ENCODE data around the gene GPR55. TPM values are rescaled to one million over a fixed set of nuclear protein-coding genes. Genes with fewer than 3 reads are reported as not detected.

Gene GPR55
- total and polyA plus RNA-seq, 5 donors from 2014 or later, result 1.6 to 24.4 (median 4.5) TPM

- Histone ChIP-seq H3K4me1 (ENCODE audit: control insufficient read depth, insufficient read depth, low read length, poor library complexity, severe bottlenecking) (peaks cover 46% of the 10 kb centered on the region), H3K36me3 (ENCODE audit: control insufficient read depth, insufficient read depth, low read length) (no peaks in the 10 kb centered on the region), H3K27ac (ENCODE audit: insufficient read depth, low read length, poor library complexity, severe bottlenecking) (peak overlapping the region; percentile 57), H3K27me3 (ENCODE audit: control insufficient read depth, insufficient read depth, low read length) (no peaks in the 10 kb centered on the region), H3K9me3 (ENCODE audit: control insufficient read depth in 2 of 2, low read length in 2 of 2) (no peaks in the 10 kb centered on the region), H3K4me3 (ENCODE audit: low read depth, low read length) (no peak overlapping the region)
- DNase-seq (no peak), ATAC-seq (ENCODE audit: low read depth in 2 of 2) (no peak)
- Mint-ChIP-seq H3K4me3 (peak overlapping the region; percentile 87 to 94 (median 90)), H3K27ac (peak overlapping the region; percentile 51 to 86 (median 78)), H3K27me3 (peaks cover 29% of the 10 kb centered on the region), H3K4me1 (peaks cover 5 to 67% (median 23%) of the 10 kb centered on the region in 4 donors), H3K36me3 (no peaks in the 10 kb centered on the region), H3K9me3 (peaks cover 0 to 2% (median 0%) of the 10 kb centered on the region in 7 donors)
These were observed 59.0 kb downstream of the GPR55 start for GRCh38 chr2:230865766-230866755.

GRCh38 chr2:230865307-230865765 is 59.7 kb downstream of the GPR55 start:
- peaks cover 0 to 2% (median 0%) of the 10 kb centered on the region in 7 donors for H3K9me3 Mint-ChIP-seq
- peak overlapping the region; percentile 86 to 91 (median 88) for H3K4me3 Mint-ChIP-seq
- ATAC-seq (ENCODE audit: low read depth in 2 of 2) (no peak), DNase-seq (no peak)
- no peaks in the 10 kb centered on the region for H3K9me3 ChIP-seq (ENCODE audit: control insufficient read depth in 2 of 2, low read length in 2 of 2)
- H3K36me3 ChIP-seq (ENCODE audit: control insufficient read depth, insufficient read depth, low read length), result no peaks in the 10 kb centered on the region
- peak overlapping the region in 2 of 3 donors; percentile 46 to 71 for H3K27ac Mint-ChIP-seq
- peaks cover 31% of the 10 kb centered on the region for H3K27me3 Mint-ChIP-seq
- peaks cover 46% of the 10 kb centered on the region for H3K4me1 ChIP-seq (ENCODE audit: control insufficient read depth, insufficient read depth, low read length, poor library complexity, severe bottlenecking)
- H3K27ac ChIP-seq (ENCODE audit: insufficient read depth, low read length, poor library complexity, severe bottlenecking), result peak overlapping the region; percentile 57
- H3K4me3 ChIP-seq (ENCODE audit: low read depth, low read length), result peak overlapping the region; percentile 57
- peaks cover 5 to 68% (median 26%) of the 10 kb centered on the region in 4 donors for H3K4me1 Mint-ChIP-seq
- no peaks in the 10 kb centered on the region for H3K27me3 ChIP-seq (ENCODE audit: control insufficient read depth, insufficient read depth, low read length)
- no peaks in the 10 kb centered on the region for H3K36me3 Mint-ChIP-seq

DNA sequence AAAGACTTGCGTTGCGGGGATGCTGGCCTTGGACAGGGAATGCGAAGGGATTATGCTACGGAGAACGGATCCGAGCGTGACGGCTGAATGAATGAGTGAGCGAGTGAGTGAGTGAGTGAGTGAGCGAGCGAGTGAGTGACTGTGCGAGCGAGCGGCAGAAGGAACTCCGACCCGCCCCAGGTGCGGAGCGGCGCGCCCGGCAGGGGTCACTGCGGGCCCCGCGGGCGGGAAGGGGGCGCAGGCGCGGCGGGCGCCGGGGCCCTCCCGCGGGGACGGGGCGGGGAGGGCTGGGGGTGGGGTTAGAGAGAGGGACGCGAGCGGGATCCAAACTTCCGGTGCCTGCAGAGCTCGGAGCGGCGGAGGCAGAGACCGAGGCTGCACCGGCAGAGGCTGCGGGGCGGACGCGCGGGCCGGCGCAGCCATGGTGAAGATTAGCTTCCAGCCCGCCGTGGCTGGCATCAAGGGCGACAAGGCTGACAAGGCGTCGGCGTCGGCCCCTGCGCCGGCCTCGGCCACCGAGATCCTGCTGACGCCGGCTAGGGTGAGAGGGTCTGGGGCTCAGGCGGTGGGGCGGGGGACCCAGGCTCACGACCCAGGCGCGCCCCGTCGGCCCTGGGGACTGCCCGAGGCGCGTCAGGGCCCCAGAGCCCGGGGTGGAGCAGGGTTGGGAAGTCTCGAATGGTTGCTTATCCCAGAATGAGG is 60.3 kb downstream of the GPR55 start, which contains the start of gene ITM2C:
Gene ITM2C, plus strand, starts transcription at position 338 of the 702 bp plus-strand sequence. Its CDS starts 84 bp downstream, at position 422.
- H3K27me3 ChIP-seq (ENCODE audit: control insufficient read depth, insufficient read depth, low read length), result no peaks in the 10 kb centered on the region
- Mint-ChIP-seq H3K9me3 (peaks cover 0 to 2% (median 0%) of the 10 kb centered on the region in 7 donors), H3K4me3 (peak within 1 kb of the TSS; percentile 87 to 94 (median 92)), H3K27ac (peak within 1 kb of the TSS; percentile 47 to 96 (median 93)), H3K4me1 (peaks cover 5 to 62% (median 26%) of the 10 kb centered on the region in 4 donors), H3K36me3 (no peaks in the 10 kb centered on the region), H3K27me3 (peaks cover 31% of the 10 kb centered on the region)
- ATAC-seq (ENCODE audit: low read depth in 2 of 2) (peak; percentile 73 to 77), DNase-seq (peak; percentile 68 to 80 (median 69))
- no peaks in the 10 kb centered on the region for H3K9me3 ChIP-seq (ENCODE audit: control insufficient read depth in 2 of 2, low read length in 2 of 2)
- H3K36me3 ChIP-seq (ENCODE audit: control insufficient read depth, insufficient read depth, low read length), result no peaks in the 10 kb centered on the region
- peaks cover 46% of the 10 kb centered on the region for H3K4me1 ChIP-seq (ENCODE audit: control insufficient read depth, insufficient read depth, low read length, poor library complexity, severe bottlenecking)
- peak within 1 kb of the TSS; percentile 57 for H3K27ac ChIP-seq (ENCODE audit: insufficient read depth, low read length, poor library complexity, severe bottlenecking)
- peak within 1 kb of the TSS; percentile 70 for H3K4me3 ChIP-seq (ENCODE audit: low read depth, low read length)

DNA sequence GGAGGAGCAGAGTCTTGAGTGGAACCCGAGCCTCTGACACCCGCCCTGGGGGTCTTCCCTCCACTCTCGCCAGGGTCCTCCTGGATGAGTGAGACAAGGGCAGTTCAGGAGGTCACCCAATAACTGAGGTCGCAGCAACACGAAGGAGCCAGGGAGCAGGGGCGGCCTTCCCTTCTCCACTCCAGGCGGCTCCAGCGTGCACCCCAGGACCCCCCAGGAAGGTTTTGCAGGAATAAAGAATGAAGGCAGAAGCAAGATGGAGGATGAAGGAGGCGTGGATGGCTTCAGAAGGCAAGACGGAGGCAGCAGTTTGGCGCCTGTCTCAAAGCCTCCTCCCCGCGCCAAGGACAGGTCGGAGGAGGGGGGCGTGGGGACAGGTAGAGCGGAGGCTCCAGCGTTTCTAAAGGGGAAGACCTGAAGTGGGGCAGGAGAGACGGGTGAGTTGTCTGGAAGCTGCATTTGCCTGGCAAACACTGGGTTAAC is 60.9 kb downstream of the GPR55 start:
- ATAC-seq (ENCODE audit: low read depth in 2 of 2), result no peak
- Histone ChIP-seq H3K4me3 (ENCODE audit: low read depth, low read length) (peak overlapping the region; percentile 70), H3K4me1 (ENCODE audit: control insufficient read depth, insufficient read depth, low read length, poor library complexity, severe bottlenecking) (peaks cover 46% of the 10 kb centered on the region), H3K36me3 (ENCODE audit: control insufficient read depth, insufficient read depth, low read length) (no peaks in the 10 kb centered on the region), H3K27me3 (ENCODE audit: control insufficient read depth, insufficient read depth, low read length) (no peaks in the 10 kb centered on the region), H3K9me3 (ENCODE audit: control insufficient read depth in 2 of 2, low read length in 2 of 2) (no peaks in the 10 kb centered on the region), H3K27ac (ENCODE audit: insufficient read depth, low read length, poor library complexity, severe bottlenecking) (no peak overlapping the region)
- H3K9me3 Mint-ChIP-seq, result peaks cover 0 to 2% (median 0%) of the 10 kb centered on the region in 7 donors
- H3K27ac Mint-ChIP-seq, result peak overlapping the region in 2 of 3 donors; percentile 93 to 96
- no peak for DNase-seq
- peak overlapping the region; percentile 86 to 92 (median 90) for H3K4me3 Mint-ChIP-seq
- H3K36me3 Mint-ChIP-seq, result no peaks in the 10 kb centered on the region
- H3K27me3 Mint-ChIP-seq, result peaks cover 31% of the 10 kb centered on the region
- peaks cover 5 to 61% (median 26%) of the 10 kb centered on the region in 4 donors for H3K4me1 Mint-ChIP-seq

GRCh38 chr2:230863442-230864121 is 61.5 kb downstream of the GPR55 start:
- Mint-ChIP-seq H3K9me3 (peaks cover 0 to 2% (median 0%) of the 10 kb centered on the region in 7 donors), H3K4me3 (peak overlapping the region; percentile 86 to 92 (median 90)), H3K36me3 (no peaks in the 10 kb centered on the region), H3K27me3 (peaks cover 37% of the 10 kb centered on the region), H3K27ac (no peak overlapping the region), H3K4me1 (peaks cover 5 to 56% (median 22%) of the 10 kb centered on the region in 4 donors)
- Histone ChIP-seq H3K4me1 (ENCODE audit: control insufficient read depth, insufficient read depth, low read length, poor library complexity, severe bottlenecking) (peaks cover 46% of the 10 kb centered on the region), H3K27me3 (ENCODE audit: control insufficient read depth, insufficient read depth, low read length) (peaks cover 2% of the 10 kb centered on the region), H3K4me3 (ENCODE audit: low read depth, low read length) (no peak overlapping the region), H3K36me3 (ENCODE audit: control insufficient read depth, insufficient read depth, low read length) (no peaks in the 10 kb centered on the region), H3K27ac (ENCODE audit: insufficient read depth, low read length, poor library complexity, severe bottlenecking) (no peak overlapping the region), H3K9me3 (ENCODE audit: control insufficient read depth in 2 of 2, low read length in 2 of 2) (no peaks in the 10 kb centered on the region)
- DNase-seq, result no peak
- ATAC-seq (ENCODE audit: low read depth in 2 of 2), result no peak

- Mint-ChIP-seq H3K4me1 (peaks cover 5 to 53% (median 21%) of the 10 kb centered on the region in 4 donors), H3K36me3 (no peaks in the 10 kb centered on the region), H3K27ac (no peak overlapping the region), H3K9me3 (peaks cover 0 to 3% (median 0%) of the 10 kb centered on the region in 7 donors), H3K27me3 (peaks cover 43% of the 10 kb centered on the region), H3K4me3 (peak overlapping the region; percentile 64 to 91 (median 78))
- Histone ChIP-seq H3K4me1 (ENCODE audit: control insufficient read depth, insufficient read depth, low read length, poor library complexity, severe bottlenecking) (peaks cover 46% of the 10 kb centered on the region), H3K4me3 (ENCODE audit: low read depth, low read length) (no peak overlapping the region), H3K27me3 (ENCODE audit: control insufficient read depth, insufficient read depth, low read length) (peaks cover 5% of the 10 kb centered on the region), H3K27ac (ENCODE audit: insufficient read depth, low read length, poor library complexity, severe bottlenecking) (no peak overlapping the region), H3K9me3 (ENCODE audit: control insufficient read depth in 2 of 2, low read length in 2 of 2) (no peaks in the 10 kb centered on the region), H3K36me3 (ENCODE audit: control insufficient read depth, insufficient read depth, low read length) (no peaks in the 10 kb centered on the region)
- DNase-seq (no peak), ATAC-seq (ENCODE audit: low read depth in 2 of 2) (no peak)
These were observed 62.0 kb downstream of the GPR55 start for GRCh38 chr2:230863031-230863430.

DNA sequence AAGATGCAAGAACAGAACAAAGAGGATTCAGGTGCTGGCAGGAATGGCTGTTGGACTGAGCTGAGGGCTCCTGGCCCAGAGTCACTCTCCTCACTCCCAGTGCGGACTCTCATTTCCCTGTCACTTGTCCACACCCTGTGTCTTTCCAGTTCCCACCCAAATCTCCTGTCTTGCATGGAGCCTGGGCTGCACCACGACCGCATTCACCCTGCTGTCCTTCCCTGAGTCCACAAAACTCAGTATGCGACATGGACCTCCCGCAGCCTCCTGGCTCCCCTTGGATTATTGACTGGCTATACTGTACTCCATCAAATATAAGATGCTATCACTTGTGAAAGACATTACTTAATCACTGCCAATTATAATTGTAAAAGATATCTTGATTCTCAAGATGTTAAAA is 62.8 kb downstream of the GPR55 start:
- Mint-ChIP-seq H3K27me3 (peaks cover 50% of the 10 kb centered on the region), H3K4me1 (peaks cover 5 to 48% (median 21%) of the 10 kb centered on the region in 4 donors), H3K36me3 (no peaks in the 10 kb centered on the region), H3K27ac (no peak overlapping the region), H3K9me3 (peaks cover 0 to 7% (median 0%) of the 10 kb centered on the region in 7 donors), H3K4me3 (peak overlapping the region in 2 of 4 donors; percentile 69 to 86)
- H3K27me3 ChIP-seq (ENCODE audit: control insufficient read depth, insufficient read depth, low read length), result peaks cover 11% of the 10 kb centered on the region
- no peaks in the 10 kb centered on the region for H3K9me3 ChIP-seq (ENCODE audit: control insufficient read depth in 2 of 2, low read length in 2 of 2)
- no peak for ATAC-seq (ENCODE audit: low read depth in 2 of 2)
- H3K4me3 ChIP-seq (ENCODE audit: low read depth, low read length), result no peak overlapping the region
- no peaks in the 10 kb centered on the region for H3K36me3 ChIP-seq (ENCODE audit: control insufficient read depth, insufficient read depth, low read length)
- peaks cover 44% of the 10 kb centered on the region for H3K4me1 ChIP-seq (ENCODE audit: control insufficient read depth, insufficient read depth, low read length, poor library complexity, severe bottlenecking)
- H3K27ac ChIP-seq (ENCODE audit: insufficient read depth, low read length, poor library complexity, severe bottlenecking), result no peak overlapping the region
- DNase-seq, result no peak

Data from CD4-positive, CD25-positive, alpha-beta regulatory T cell (primary cell).